LNCaP clone FGC (cell line): ENCODE data around the gene RAB6A.
"Not testable (repeated sequence)": the region's sequence is repeated elsewhere in the genome, so short reads cannot be mapped to it uniquely, and the experiment has no call there.

Experiments used
- DNase-seq: peaks from one replicate; pipeline ENCODE4 v3.0.0-alpha.2; 2011; ENCODE audit warnings: low read depth
- H3K4me3 ChIP-seq: 2 replicates; pipeline ENCODE4 v1.5.1; 2011; ENCODE audit warnings: mild to moderate bottlenecking, low read depth, low read length, control low read depth
- TF ChIP-seq, protein P1 (sequence below): IDR thresholded peaks from 2 replicates; pipeline ENCODE4 v1.5.1; 2012; ENCODE audit warnings: mild to moderate bottlenecking; ENCODE audit not compliant: control insufficient read depth, insufficient read depth; ENCODE audit errors: extremely low read depth

RAB6A gene

DNA sequence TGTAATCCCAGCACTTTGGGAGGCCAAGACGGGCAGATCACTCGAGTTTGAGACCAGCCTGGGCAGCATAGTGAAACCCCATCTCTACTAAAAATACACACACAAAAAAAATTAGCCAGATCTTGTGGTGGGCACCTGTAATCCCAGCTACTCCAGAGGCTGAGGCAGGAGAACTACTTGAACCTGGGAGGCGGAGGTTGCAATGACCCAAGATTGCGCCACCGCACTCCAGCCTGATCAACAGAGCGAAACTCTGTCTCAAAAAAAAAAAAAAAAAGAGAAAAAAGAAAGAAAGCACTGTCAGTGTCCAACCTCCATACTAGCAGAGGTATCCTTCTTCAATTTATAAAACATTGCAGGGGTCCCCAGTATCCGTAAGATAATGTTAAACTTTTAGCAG, 17.8 kb downstream of the RAB6A start:
- DNase-seq = no peak
- no peak overlapping the region for H3K4me3 ChIP-seq
- TF ChIP-seq, protein P1, sequence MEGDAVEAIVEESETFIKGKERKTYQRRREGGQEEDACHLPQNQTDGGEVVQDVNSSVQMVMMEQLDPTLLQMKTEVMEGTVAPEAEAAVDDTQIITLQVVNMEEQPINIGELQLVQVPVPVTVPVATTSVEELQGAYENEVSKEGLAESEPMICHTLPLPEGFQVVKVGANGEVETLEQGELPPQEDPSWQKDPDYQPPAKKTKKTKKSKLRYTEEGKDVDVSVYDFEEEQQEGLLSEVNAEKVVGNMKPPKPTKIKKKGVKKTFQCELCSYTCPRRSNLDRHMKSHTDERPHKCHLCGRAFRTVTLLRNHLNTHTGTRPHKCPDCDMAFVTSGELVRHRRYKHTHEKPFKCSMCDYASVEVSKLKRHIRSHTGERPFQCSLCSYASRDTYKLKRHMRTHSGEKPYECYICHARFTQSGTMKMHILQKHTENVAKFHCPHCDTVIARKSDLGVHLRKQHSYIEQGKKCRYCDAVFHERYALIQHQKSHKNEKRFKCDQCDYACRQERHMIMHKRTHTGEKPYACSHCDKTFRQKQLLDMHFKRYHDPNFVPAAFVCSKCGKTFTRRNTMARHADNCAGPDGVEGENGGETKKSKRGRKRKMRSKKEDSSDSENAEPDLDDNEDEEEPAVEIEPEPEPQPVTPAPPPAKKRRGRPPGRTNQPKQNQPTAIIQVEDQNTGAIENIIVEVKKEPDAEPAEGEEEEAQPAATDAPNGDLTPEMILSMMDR = no peak

DNA sequence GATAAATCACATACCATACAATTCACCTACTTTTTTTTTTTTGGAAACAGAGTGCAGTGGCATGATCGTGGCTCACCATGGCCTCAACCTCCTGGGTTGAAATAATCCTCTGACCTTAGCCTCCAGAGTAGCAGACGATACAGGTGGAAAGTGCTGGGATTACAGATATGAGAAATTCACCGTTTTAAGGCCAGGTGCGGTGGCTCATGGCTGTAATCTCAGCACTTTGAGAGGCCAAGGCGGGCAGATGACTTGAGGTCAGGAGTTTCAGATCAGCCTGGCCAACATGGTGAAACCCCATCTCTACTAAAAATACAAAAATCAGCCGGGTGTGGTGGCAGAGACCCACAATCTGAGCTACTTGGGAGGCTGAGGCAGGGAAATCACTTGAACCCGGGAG, 24.9 kb downstream of the RAB6A start:
- DNase-seq, H3K4me3 ChIP-seq: not testable (repeated sequence)

DNA sequence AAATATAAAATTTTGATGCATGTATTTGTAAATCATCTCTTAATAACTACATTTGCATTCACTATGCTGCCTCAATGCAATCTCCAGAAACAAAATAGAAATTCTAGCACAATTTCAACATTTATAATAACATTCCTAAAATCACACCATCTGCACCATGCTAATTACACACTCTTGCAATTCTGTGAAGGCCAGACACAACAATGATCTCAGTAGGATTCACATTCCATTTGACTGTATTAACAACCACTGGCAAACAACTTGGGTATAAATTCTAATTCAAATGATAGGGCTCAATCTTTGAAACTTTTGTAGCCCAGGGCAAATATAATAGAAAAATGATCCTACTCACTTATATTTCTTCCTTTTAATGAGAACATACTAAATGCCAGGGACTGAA, 25.9 kb downstream of the RAB6A start:
- TF ChIP-seq, protein P1 = no peak
- no peak for DNase-seq
- H3K4me3 ChIP-seq = no peak overlapping the region

DNA sequence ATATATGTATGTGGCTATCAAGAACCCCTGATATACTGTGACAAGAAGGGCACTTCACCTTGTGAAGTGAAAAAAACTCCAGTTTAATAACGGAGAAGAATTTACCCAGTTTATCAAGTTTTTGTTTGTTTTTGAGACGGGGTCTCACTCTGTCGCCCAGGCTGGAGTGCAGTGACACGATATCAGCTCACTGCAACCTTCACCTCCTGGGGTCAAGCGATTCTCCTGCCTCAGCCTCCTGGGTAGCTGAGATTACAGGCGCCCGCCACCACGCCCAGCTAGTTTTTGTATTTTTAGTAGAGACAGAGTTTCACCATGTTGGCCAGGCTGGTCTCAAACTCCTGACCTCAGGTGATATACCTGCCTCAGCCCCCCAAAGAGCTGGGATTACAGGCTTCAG, 26.9 kb downstream of the RAB6A start:
- not testable (repeated sequence) for DNase-seq, H3K4me3 ChIP-seq

DNA sequence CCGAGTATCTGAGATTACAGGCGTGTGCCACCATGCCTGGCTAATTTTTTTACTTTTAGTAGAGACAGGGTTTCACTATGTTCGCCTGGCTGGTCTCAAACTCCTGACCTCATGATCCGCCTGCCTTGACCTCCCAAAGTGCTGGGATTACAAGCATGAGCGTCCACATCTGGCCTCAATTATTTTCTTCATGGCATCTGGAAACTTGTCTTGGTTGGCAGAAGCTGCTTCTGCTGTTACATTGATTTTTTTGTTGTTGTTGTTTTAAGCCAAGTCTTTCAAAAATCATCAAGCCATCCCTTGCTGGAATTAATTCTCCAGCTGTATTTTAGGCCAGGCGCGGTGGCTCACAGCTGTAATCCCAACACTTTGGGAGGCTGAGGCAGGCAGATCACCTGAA, 27.9 kb downstream of the RAB6A start:
- not testable (repeated sequence) for DNase-seq

DNA sequence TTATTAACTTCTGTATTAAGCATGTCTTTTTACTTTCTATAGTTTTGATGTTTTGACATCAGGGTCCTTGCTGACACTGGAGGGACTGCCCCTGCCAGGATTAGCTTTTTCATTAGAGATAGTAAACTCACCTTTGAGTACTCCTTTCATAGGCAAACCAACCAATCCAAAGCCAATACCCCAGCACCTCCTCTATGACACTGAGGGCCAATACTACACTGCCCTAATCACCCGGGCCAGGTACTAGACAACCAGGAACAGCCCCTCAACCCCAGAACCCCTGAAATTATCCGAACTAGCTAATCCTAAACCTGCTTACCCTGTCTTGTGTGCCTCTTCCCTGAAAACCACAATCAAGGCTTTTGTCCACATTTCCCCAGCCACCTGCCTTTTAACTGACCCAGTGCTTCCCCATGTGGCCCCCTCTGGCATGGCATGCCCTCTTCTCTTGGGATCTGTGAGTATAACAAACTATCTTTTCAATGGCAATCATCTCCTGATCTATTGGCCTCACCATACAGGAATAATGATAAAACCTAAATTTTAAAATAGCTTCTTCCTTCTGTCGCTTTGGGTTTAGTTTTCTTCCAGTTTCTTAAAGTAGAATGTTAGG, 31.2 kb downstream of the RAB6A start:
- no peak overlapping the region for H3K4me3 ChIP-seq
- TF ChIP-seq, protein P1 = 0 out of 2 replicates have a peak, but pooled peaks have one; percentile 20
- DNase-seq = no peak

More for the DNA sequence above, 27.9 kb downstream of the RAB6A start:
- not testable (repeated sequence) for H3K4me3 ChIP-seq

DNA sequence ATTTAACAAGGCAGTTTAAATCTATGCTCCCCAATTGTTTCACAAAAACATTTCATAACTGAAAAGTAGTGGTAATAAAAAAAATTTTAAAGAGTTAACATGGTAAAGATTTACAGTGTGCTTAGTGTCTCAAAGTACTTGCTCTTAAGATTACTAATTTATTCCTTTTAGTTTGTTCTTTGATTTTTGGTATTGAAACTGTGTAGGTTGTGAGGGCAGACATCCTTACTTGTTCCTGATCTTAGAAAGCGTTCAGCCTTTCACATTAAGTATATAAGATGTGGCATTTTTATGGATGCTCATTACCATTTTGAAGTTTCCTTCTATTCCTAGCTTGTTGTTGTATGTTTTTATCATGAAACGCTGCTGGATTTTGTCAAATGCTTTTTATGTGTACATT, 32.9 kb downstream of the RAB6A start:
- TF ChIP-seq, protein P1 = no peak
- H3K4me3 ChIP-seq = no peak overlapping the region
- no peak for DNase-seq

DNA sequence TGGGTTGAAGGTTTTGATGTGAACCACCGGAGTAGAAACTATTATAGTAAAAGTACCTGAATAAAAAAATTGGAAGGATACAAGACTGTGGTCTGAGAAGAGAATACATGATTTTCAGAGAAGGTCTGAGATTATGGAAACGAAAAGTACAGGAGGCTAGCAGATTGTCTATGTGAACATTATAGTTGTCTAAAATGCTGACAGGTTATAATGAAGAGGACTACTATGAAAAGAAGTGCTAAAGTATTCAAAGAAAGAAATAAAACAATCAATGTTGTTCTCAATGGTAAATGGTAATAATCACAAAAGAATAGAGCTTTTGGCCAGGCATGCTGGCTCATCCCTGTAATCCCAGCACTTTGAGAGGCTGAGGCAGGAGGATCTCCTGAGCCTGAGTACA, 34.0 kb downstream of the RAB6A start:
- TF ChIP-seq, protein P1 = no peak
- no peak for DNase-seq
- H3K4me3 ChIP-seq = no peak overlapping the region

DNA sequence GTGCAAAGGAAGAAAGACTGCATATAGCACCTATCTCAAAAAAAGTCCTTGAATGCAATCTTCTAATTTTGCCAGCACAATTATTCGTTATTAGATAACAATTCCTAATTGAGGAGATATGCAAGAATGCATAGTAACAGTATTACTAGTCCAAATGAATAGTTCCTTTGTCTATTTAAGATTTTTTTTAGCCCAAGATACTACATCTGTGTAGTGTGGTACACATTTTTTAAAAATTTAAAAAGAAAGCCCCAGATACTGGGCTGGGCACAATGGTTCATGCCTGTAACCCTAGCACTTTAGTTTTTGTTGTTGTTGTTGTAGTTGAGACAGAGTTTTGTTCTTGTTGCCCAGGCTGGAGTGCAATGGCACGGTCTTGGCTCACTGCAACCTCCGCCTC, 43.7 kb downstream of the RAB6A start:
- TF ChIP-seq, protein P1 = no peak
- H3K4me3 ChIP-seq = no peak overlapping the region
- no peak for DNase-seq
